OCI-LY3 (cell line): ENCODE measurements around the gene STAT3.

Experiments
- H2AFZ ChIP-seq: fragments of 200-600, 300-600 bp; shearing (Covaris generic); 2 replicates; pipeline ENCODE4 v1.6.0; 2014; ENCODE audit warnings: antibody characterized with exemption, low read depth, low read length
- H3K27ac ChIP-seq: fragments of 200-600, 300-600 bp; sonication (generic); 2 replicates; pipeline ENCODE4 v1.5.1; 2014; ENCODE audit warnings: mild to moderate bottlenecking, low read length, moderate library complexity, mixed read lengths
- H3K27me3 ChIP-seq: fragments of 200-600, 300-600 bp; sonication (generic); 2 replicates; pipeline ENCODE4 v1.6.1; 2014; ENCODE audit warnings: low read depth, low read length, mixed read lengths
- H3K36me3 ChIP-seq: fragments of 200-600, 300-600 bp; sonication (generic); replicated peaks from 2 replicates; pipeline ENCODE3; 2014; ENCODE audit warnings: low read depth, low read length, mixed read lengths
- H3K4me1 ChIP-seq: fragments of 300-600, 200-600 bp; sonication (generic); 2 replicates; pipeline ENCODE4 v1.6.1; 2014; ENCODE audit warnings: low read length, mixed read lengths
- H3K4me2 ChIP-seq: fragments of 200-600, 300-600 bp; sonication (generic); 2 replicates; pipeline ENCODE4 v1.6.1; 2014; ENCODE audit warnings: low read length, mixed read lengths
- H3K4me3 ChIP-seq: fragments of 300-600, 200-600 bp; sonication (generic); 2 replicates; pipeline ENCODE4 v1.5.1; 2014; ENCODE audit warnings: antibody characterized with exemption, mild to moderate bottlenecking, low read length, moderate library complexity
- H3K79me2 ChIP-seq: fragments of 300-600, 200-600 bp; shearing (Covaris generic); 2 replicates; pipeline ENCODE4 v1.6.1; 2014; ENCODE audit warnings: mild to moderate bottlenecking, low read length, mixed read lengths
- H3K9ac ChIP-seq: fragments of 300-600, 200-600 bp; shearing (Covaris generic); 2 replicates; pipeline ENCODE4 v1.6.0; 2014; ENCODE audit warnings: mild to moderate bottlenecking, low read length, moderate library complexity
- H3K9me3 ChIP-seq: fragments of 200-600, 300-600 bp; shearing (Covaris generic); 2 replicates; pipeline ENCODE4 v1.6.1; 2014; ENCODE audit warnings: low read length, mixed read lengths; ENCODE audit not compliant: insufficient read depth
- H4K20me1 ChIP-seq: fragments of 200-600, 300-600 bp; sonication (generic); 2 replicates; pipeline ENCODE4 v1.6.1; 2016; ENCODE audit warnings: low read length, mixed read lengths; ENCODE audit not compliant: insufficient read depth
- CTCF ChIP-seq: fragments of 200-600, 300-600 bp; sonication (generic); IDR thresholded peaks from 2 replicates; pipeline ENCODE4 v1.5.1; 2014; ENCODE audit warnings: antibody characterized with exemption, low read length, low read depth
- EZH2phosphoT487 ChIP-seq: fragments of 200-600 bp; shearing (Covaris generic); IDR thresholded peaks from 2 replicates; pipeline ENCODE4 v1.6.1; 2018; ENCODE audit warnings: antibody characterized with exemption, mixed run types, low read depth

The STAT3 gene

GRCh38 chr17:42414704-42415409 lies 26.6 kb upstream of the STAT3 start:
- Histone ChIP-seq H3K4me1 (peaks cover 57% of the 10 kb centered on the region), H4K20me1 (no peaks in the 10 kb centered on the region), H3K4me2 (peak overlapping the region; percentile 68), H3K9me3 (no peaks in the 10 kb centered on the region), H3K79me2 (no peaks in the 10 kb centered on the region), H3K27me3 (no peaks in the 10 kb centered on the region), H3K4me3 (peak overlapping the region; percentile 45; the same call in 1 of the 2 replicates), H2AFZ (peak overlapping the region; percentile 63; the same call in 1 of the 2 replicates), H3K9ac (peak overlapping the region; percentile 18; the same call in 1 of the 2 replicates), H3K36me3 (no peaks in the 10 kb centered on the region), H3K27ac (0 out of 2 replicates have a peak overlapping the region, but pooled peaks have one; percentile 23)
- no peak for TF ChIP-seq CTCF
- TF ChIP-seq EZH2phosphoT487: no peak

GRCh38 chr17:42413464-42414040 lies 25.3 kb upstream of the STAT3 start:
- no peak overlapping the region for H3K4me2 ChIP-seq
- H4K20me1 ChIP-seq: no peaks in the 10 kb centered on the region
- TF ChIP-seq EZH2phosphoT487 (no peak), CTCF (no peak)
- no peaks in the 10 kb centered on the region for H3K27me3 ChIP-seq
- no peaks in the 10 kb centered on the region for H3K36me3 ChIP-seq
- no peak overlapping the region for H3K9ac ChIP-seq
- H3K4me3 ChIP-seq: no peak overlapping the region
- H3K9me3 ChIP-seq: no peaks in the 10 kb centered on the region
- no peaks in the 10 kb centered on the region for H3K79me2 ChIP-seq
- H3K27ac ChIP-seq: no peak overlapping the region
- peaks cover 63% of the 10 kb centered on the region for H3K4me1 ChIP-seq
- H2AFZ ChIP-seq: no peak overlapping the region

DNA sequence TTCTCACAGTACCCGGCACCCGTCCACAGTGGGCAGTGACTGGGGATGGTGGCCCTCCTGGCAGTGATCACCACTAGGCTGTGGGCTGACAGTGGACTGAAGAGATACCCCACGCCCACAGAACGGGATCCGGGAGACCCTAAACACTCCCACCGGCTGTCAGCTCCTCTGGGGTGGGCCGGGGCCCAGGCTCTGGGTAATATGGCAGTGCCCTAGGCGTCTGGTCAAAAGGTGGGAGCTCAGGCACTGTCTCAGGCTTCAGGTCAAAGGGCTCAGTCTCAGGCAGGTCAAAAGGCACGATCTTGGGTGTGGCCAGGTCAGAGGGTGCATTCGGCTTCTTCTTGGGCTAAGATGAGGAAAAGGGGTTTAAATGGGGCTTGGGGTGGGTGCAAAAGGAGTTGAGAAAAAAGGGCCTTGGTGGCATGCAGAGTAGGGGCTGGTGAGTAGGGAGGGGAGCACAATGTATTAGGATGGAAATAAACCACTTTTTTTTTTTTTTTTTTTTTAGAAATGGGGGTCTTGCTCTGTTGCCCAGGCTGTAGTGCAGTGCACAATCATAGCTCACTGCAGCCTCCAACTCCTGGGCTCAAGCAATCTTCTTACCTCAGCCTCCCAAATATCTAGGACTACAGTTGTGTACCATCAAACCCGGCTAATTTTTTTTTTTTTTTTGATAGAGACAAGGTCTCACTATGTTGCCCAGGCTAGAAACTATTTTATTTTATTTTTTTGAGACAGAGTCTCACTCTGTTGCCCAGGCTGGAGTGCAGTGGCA lies 23.9 kb upstream of the STAT3 start:
- Histone ChIP-seq H3K9ac (peak overlapping the region; percentile 81), H3K9me3 (no peaks in the 10 kb centered on the region), H4K20me1 (no peaks in the 10 kb centered on the region), H3K36me3 (no peaks in the 10 kb centered on the region), H3K27ac (peak overlapping the region; percentile 81), H3K79me2 (no peaks in the 10 kb centered on the region), H3K4me1 (peaks cover 67% of the 10 kb centered on the region), H2AFZ (peak overlapping the region; percentile 82), H3K4me3 (peak overlapping the region; percentile 74), H3K4me2 (peak overlapping the region; percentile 93), H3K27me3 (no peaks in the 10 kb centered on the region)
- TF ChIP-seq EZH2phosphoT487 (no peak), CTCF (no peak)

- H3K4me1 ChIP-seq: peaks cover 69% of the 10 kb centered on the region
- H3K79me2 ChIP-seq: no peaks in the 10 kb centered on the region
- no peaks in the 10 kb centered on the region for H3K27me3 ChIP-seq
- peak overlapping the region; percentile 81 for H3K9ac ChIP-seq
- no peaks in the 10 kb centered on the region for H4K20me1 ChIP-seq
- peak overlapping the region; percentile 81 for H3K27ac ChIP-seq
- H3K36me3 ChIP-seq: no peaks in the 10 kb centered on the region
- peak overlapping the region; percentile 82 for H2AFZ ChIP-seq
- H3K9me3 ChIP-seq: no peaks in the 10 kb centered on the region
- TF ChIP-seq EZH2phosphoT487 (no peak), CTCF (no peak)
- H3K4me3 ChIP-seq: peak overlapping the region; percentile 74
- peak overlapping the region; percentile 93 for H3K4me2 ChIP-seq
Measured at GRCh38 chr17:42411361-42411760, 23.1 kb upstream of the STAT3 start.
